ENCODE data around the gene UVRAG.

UVRAG gene

DNA sequence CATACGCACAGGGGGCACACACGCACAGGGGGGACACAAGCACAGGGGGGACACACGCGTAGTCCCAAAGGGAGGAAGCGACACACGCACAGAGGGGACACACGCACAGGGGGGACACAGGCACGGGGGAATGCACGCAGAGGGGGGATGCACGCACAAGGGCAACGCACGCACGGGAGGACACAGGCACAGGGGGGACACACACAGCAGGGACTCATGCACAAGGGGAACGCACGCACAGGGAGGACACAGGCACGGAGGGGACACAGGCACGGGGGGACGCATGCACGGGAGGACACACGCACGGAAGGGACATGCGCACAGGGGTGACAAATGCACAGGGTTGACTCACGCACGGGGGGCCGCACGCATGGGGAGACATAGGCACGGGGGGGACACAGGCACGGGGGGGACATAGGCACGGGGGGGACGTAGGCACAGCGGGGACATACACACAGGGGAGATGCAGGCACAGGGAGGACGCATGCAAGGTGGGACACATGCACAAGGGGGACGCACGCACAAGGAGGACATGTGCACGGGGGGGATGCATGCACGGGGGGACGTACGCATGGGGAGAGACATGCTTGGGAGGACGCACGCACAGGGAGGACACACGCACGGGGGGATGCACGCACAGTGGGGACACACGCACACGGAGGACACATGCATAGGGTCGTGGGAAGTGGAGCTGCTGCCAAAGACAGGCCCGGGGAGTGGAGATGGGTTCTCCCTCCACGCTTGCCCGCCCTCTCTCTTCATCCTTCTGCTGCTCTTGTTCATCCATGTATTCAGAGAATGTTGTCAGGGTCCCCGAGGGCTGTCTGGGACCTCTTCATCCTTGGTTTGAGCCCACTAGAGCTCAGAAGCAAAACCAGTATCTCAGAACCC lies 350.1 kb downstream of the UVRAG start:
- Histone ChIP-seq H3K27ac (replicated peaks) (no peak overlapping the region), H3K4me3 (replicated peaks; ENCODE audit: insufficient read depth, low read length) (no peak overlapping the region), H3K27me3 (ENCODE audit: insufficient read depth, poor library complexity, severe bottlenecking) (peaks cover 3% of the 10 kb centered on the region)
- no peak for DNase-seq (ENCODE audit: low read depth in 1 of 2, low spot score in 1 of 2)
- TF ChIP-seq CTCF (IDR thresholded peaks at IDR 0.05; ENCODE audit: insufficient read depth, low read length) (no peak), GABPA (IDR thresholded peaks at IDR 0.05; ENCODE audit: low read depth) (no peak), SPI1 (IDR thresholded peaks at IDR 0.05; ENCODE audit: borderline replicate concordance, low read depth) (no peak), POLR2AphosphoS5 (IDR thresholded peaks at IDR 0.05; ENCODE audit: low read depth) (no peak), REST (IDR thresholded peaks at IDR 0.05; ENCODE audit: insufficient replicate concordance, low read depth) (no peak)

DNA sequence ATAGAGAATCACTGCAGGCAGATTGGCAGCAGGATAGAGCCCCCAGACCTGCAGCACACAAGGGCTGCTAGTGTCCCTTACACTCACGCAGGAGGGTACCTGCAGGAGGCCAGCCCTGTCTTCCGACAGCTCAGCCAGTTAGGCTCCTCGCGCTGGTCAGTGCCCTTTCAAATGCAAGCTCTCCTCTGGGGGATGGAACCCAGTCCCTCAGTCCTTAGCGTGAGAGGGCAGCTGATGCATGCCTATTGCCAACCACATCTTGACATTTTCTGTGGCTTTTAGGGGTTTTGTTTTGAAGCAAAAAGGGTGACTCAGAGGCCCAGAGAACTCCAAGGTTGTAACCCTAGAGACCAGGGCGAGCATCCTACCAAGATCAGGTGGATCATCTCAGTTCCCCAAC lies 351.3 kb downstream of the UVRAG start:
- no peak overlapping the region for H3K4me3 ChIP-seq (replicated peaks; ENCODE audit: insufficient read depth, low read length)
- peaks cover 3% of the 10 kb centered on the region for H3K27me3 ChIP-seq (ENCODE audit: insufficient read depth, poor library complexity, severe bottlenecking)
- no peak for DNase-seq (ENCODE audit: low read depth in 1 of 2, low spot score in 1 of 2)
- TF ChIP-seq REST (IDR thresholded peaks at IDR 0.05; ENCODE audit: insufficient replicate concordance, low read depth) (no peak), SPI1 (IDR thresholded peaks at IDR 0.05; ENCODE audit: borderline replicate concordance, low read depth) (no peak), GABPA (IDR thresholded peaks at IDR 0.05; ENCODE audit: low read depth) (no peak), CTCF (IDR thresholded peaks at IDR 0.05; ENCODE audit: insufficient read depth, low read length) (no peak), POLR2AphosphoS5 (IDR thresholded peaks at IDR 0.05; ENCODE audit: low read depth) (no peak)
- H3K27ac ChIP-seq (replicated peaks): no peak overlapping the region

- Histone ChIP-seq H3K27ac (replicated peaks) (no peak overlapping the region), H3K27me3 (ENCODE audit: insufficient read depth, poor library complexity, severe bottlenecking) (peaks cover 3% of the 10 kb centered on the region), H3K4me3 (replicated peaks; ENCODE audit: insufficient read depth, low read length) (no peak overlapping the region)
- TF ChIP-seq REST (IDR thresholded peaks at IDR 0.05; ENCODE audit: insufficient replicate concordance, low read depth) (no peak), GABPA (IDR thresholded peaks at IDR 0.05; ENCODE audit: low read depth) (no peak), CTCF (IDR thresholded peaks at IDR 0.05; ENCODE audit: insufficient read depth, low read length) (no peak), POLR2AphosphoS5 (IDR thresholded peaks at IDR 0.05; ENCODE audit: low read depth) (no peak), SPI1 (IDR thresholded peaks at IDR 0.05; ENCODE audit: borderline replicate concordance, low read depth) (no peak)
- no peak for DNase-seq (ENCODE audit: low read depth in 1 of 2, low spot score in 1 of 2)
Measured at GRCh38 chr11:76167590-76167989, 352.6 kb downstream of the UVRAG start.

Measured in HL-60 (cell line).